Hematopoietic multipotent progenitor cell treated with erythropoietin and hydrocortisone succinate and interleukin-3 and kit ligand, for 17 days (in vitro differentiated cells): ENCODE data around the gene TMIGD1.

Source experiments
- DNase-seq: peaks from one replicate; pipeline ENCODE4 v3.0.0-alpha.2; 2015; ENCODE audit warnings: low spot score

Gene TMIGD1

GRCh38 chr17:30332057-30332542 is 1.8 kb downstream of the TMIGD1 start:
- DNase-seq, result no peak

GRCh38 chr17:30326809-30327208 is 7.0 kb downstream of the TMIGD1 start:
- DNase-seq, result no peak

GRCh38 chr17:30324723-30325122 is 9.1 kb downstream of the TMIGD1 start:
- DNase-seq, result no peak

GRCh38 chr17:30323895-30324319 is 9.9 kb downstream of the TMIGD1 start:
- no peak for DNase-seq

GRCh38 chr17:30323262-30323894 is 10.5 kb downstream of the TMIGD1 start:
- no peak for DNase-seq

GRCh38 chr17:30321314-30321713 is 12.5 kb downstream of the TMIGD1 start:
- DNase-seq, result no peak

- DNase-seq, result no peak
These were observed 15.7 kb downstream of the TMIGD1 start for GRCh38 chr17:30318155-30318554.

- no peak for DNase-seq
These were observed 17.1 kb downstream of the TMIGD1 start for GRCh38 chr17:30316736-30317135.

- no peak for DNase-seq
These were observed 18.8 kb downstream of the TMIGD1 start for GRCh38 chr17:30315106-30315505.

GRCh38 chr17:30314474-30314873 is 19.4 kb downstream of the TMIGD1 start:
- no peak for DNase-seq

- no peak for DNase-seq
These were observed 21.6 kb downstream of the TMIGD1 start for GRCh38 chr17:30312226-30312625.

GRCh38 chr17:30310562-30310961 is 23.3 kb downstream of the TMIGD1 start:
- no peak for DNase-seq

- no peak for DNase-seq
These were observed 24.3 kb downstream of the TMIGD1 start for GRCh38 chr17:30309591-30309990.

- DNase-seq, result no peak
These were observed 25.5 kb downstream of the TMIGD1 start for GRCh38 chr17:30308406-30308805.

- DNase-seq, result no peak
These were observed 29.1 kb downstream of the TMIGD1 start for GRCh38 chr17:30304778-30305177.

GRCh38 chr17:30302241-30302640 is 31.6 kb downstream of the TMIGD1 start:
- no peak for DNase-seq

GRCh38 chr17:30300818-30301217 is 33.0 kb downstream of the TMIGD1 start:
- DNase-seq, result no peak

- DNase-seq, result no peak
These were observed 34.9 kb downstream of the TMIGD1 start for GRCh38 chr17:30299000-30299399.

- no peak for DNase-seq
These were observed 36.1 kb downstream of the TMIGD1 start for GRCh38 chr17:30297715-30298114.

- no peak for DNase-seq
These were observed 37.3 kb downstream of the TMIGD1 start for GRCh38 chr17:30296499-30297080.

- DNase-seq, result no peak
These were observed 41.5 kb downstream of the TMIGD1 start for GRCh38 chr17:30292286-30292858.

- DNase-seq, result peak; percentile 31
These were observed 42.1 kb downstream of the TMIGD1 start, which contains the start of gene BLMH for GRCh38 chr17:30291543-30292285. Gene BLMH (minus strand): TSS chr17:30291944. CDS start chr17:30291819, 125 bp downstream.
